GM18519 (cell line): ENCODE results near the gene C16orf86.

Experiments used
- ATAC-seq: cut with Tn5 transposase; IDR thresholded peaks from one replicate; pipeline ENCODE4 v1.9.1; 2021; ENCODE audit warnings: mild to moderate bottlenecking, moderate library complexity; ENCODE audit not compliant: unreplicated experiment, low FRiP score

C16orf86 gene

DNA sequence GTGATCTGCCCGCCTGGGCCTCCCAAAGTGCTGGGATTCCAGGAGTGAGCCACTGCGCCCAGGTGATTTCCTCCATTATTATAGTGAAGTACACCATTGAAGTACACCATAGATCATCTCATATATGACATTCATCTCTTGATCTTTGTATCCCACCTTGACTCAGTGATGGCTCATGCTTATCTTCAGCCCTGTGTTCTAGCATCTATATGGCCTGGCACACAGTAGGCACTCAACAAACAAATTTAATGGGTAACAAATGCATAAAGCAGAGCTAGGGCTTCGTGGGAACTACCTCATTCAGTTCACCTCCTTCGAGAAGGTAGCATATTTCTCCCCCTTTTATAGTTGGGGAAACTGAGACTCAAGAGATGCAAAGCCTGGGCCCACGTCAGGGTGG lies 1.0 kb upstream of the C16orf86 start:
- ATAC-seq = no peak

GRCh38 chr16:67666032-67666551 lies 522 bp upstream of the C16orf86 start:
- no peak for ATAC-seq

DNA sequence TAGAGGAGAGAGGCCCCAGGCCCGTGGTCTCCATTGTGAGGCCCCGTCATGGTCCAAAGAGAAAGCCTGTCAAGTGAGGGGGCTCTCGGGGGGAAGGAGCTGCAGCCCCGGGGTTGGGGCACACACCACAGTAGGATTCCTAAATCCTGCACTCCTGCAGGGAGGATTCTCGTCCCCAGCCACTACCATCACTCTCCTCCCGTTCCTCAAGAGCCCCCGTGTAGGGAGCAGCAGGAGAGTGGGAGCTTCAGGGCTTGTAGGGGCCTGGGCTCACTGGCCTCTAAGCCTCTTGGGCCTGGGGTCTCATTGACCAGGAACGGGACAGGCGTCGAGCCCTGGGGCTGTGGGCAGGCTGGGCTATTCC lies 821 bp downstream of the C16orf86 start:
- ATAC-seq = no peak

- ATAC-seq = peak; percentile 56
These were observed 1.3 kb downstream of the C16orf86 start for GRCh38 chr16:67667817-67668494.

- ATAC-seq = no peak
These were observed 2.0 kb downstream of the C16orf86 start for GRCh38 chr16:67668495-67669157.

DNA sequence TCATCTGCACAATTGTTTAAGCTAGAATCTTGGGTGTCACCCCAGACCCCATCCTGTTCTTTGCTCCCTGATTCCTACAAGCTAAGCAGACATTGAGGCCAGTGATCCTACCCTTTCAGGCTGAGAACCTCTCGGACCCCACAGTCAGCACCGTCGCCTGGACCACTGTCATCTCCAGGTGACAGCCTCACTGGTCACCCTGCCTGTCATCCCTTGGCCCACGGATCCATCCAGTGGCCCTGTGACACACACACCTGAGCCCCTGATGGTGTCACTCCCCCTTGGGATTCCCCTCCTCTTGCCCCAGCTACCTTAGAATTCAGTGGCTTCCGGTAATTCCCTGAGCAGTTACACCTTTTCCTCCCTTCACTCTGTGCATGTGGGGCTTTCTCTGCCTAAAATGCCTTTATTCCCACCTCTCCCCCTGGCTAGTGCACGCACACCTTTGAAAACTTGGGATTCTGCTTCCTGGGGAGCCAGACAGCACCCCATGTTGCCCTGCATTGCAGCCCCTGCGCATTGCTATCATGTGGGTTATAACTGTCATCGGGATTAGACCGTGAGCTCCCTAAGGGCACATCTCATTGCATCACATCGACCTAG lies 3.0 kb downstream of the C16orf86 start:
- ATAC-seq = no peak

DNA sequence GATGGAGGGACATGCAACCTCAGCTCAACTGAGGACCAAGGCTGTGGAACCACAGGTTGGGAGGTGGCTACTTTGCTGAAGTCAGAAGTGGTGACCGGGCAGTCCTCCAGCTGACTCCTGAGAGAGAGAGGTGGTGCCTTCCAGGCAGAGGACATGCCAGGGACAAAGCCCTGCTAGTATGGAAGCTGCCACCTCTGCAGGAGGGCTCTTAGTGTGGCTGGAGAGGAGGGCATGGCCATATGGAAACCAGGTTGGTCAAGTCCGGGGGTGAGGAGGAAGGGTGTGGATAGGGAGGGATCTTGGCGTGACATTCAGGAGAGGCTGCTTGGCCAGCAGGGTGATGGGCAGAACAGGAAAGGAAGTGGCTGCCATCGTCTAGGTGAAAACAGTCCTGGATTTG lies 5.7 kb downstream of the C16orf86 start:
- ATAC-seq = no peak

GRCh38 chr16:67672739-67673662 lies 6.4 kb downstream of the C16orf86 start:
- ATAC-seq = no peak

DNA sequence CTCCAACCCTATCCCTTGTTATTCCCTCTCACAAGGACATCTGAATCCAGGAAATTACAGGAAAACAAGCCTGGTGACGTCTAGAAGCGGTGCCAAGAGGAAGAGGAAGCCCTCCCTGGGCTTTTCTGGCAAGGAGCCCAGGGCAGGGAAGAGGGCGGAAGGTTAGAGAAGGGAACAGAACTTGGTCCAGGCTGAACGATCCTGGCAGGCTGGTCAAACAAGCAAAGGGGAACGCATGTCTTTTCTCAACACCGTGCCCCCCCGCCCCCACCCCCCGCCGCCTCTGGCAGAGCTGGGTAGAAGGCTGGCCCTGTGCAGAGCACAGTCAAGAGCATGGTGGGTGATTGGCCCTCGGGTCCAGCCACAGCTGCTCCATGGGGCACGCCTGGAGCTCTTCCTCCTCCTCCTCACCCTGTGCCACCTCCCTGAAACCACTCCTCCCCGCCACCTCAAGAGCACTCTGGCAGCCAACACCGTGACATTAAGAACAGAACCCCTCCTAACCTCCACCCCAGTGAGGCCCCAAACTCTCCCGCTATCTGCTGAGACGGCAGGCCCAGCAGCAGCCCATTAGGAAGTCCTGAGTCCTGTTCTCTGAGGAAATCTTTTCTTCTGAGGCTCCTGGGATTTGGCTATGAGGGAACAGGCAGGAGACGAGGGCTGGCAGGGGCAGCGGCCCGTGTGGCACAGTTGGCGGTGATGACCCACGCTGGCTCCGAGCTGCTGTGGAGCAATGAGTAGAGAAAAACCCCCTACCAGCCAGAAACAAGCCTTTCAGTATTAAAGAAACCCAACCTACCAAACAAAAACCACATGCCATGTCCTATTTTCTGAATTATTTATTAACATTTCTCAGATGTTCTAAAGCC lies 7.3 kb downstream of the C16orf86 start:
- ATAC-seq = no peak

DNA sequence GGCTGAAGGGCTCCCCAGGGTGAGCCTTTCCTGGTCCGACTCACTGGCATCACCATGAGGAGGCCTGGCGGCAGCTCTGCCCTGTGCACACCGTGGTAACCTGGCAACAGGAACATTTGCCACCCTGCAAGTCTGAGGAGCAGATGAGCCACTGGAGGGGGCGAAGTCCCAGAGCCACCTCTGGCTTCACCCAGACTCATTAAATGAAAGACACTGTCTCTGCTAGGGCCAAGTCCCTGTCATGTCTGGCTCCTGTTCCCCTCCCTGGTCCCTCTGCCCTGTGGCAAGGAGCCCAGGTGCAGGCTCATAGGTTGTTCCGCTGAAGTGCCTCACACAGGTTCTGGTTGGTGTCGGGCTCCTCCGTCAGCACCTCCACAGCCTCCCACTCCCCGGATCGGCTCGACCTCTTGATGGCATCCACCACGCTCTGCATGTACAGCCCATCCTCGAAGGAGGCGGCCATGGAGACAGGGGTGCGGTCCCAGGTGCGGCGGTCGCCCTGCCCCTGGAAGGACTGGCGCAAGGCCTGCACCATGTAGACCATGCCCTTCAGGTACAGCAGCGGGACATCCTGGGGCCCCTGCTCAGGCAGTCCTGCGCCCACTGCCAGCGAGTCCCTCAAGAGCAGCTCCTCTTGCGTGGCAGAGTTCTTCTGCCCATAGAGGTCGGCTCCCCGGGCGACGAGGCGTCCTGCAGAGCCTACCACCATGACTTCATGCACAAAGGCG lies 8.4 kb downstream of the C16orf86 start:
- no peak for ATAC-seq

DNA sequence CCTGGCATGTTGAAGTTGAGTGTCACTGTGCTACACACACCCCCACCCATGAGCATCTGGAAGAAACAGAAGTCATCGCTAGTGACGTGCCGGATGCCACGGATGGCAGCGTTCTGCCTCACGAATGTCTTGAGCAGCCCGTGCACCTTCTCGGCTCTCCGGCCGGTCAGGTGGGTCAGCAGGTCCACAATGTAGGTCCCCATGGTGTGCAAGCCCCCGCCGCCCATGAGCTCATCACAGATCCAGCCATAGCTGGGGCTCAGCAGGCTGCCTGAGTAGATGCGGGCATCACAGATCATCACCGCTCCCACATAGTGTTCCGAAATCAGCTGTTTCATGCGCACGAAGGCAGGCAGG lies 8.9 kb downstream of the C16orf86 start:
- ATAC-seq = no peak

GRCh38 chr16:67675999-67676398 lies 9.4 kb downstream of the C16orf86 start:
- no peak for ATAC-seq

- no peak for ATAC-seq
These were observed 9.9 kb downstream of the C16orf86 start for GRCh38 chr16:67676516-67676915.

GRCh38 chr16:67676939-67677338 lies 10.3 kb downstream of the C16orf86 start:
- no peak for ATAC-seq

GRCh38 chr16:67677712-67678111 lies 11.1 kb downstream of the C16orf86 start:
- ATAC-seq = no peak

DNA sequence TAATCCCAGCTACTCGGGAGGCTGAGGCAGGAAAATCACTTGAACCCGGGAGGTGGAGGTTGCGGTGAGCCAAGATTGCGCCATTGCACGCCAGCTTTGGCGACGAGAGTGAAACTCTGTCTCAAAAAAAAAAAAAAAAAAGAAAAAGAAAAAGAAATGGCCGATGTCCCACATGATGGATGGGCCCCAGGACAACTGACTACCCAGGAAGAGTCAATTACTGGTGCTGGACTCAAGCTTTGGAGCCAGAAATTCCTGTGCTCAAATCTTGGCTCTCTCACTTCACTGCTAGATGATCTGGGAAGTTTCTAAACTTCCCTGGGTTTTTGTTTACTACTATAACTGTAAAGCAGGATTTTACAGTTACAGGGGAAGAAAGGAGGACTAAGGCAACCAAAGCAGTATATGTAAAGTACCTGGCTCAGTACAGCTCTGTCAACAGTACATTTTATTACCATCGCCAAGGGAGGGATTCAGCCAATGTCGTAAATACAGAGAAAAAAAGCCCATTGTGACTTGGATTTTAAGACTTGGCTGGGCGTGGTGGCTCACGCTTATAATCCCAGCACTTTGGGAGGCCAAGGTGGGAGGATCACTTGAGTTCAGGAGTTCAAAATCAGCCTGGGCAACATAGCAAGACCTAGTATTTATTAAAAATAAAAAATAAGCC lies 11.9 kb downstream of the C16orf86 start:
- ATAC-seq = no peak

- ATAC-seq = no peak
These were observed 13.6 kb downstream of the C16orf86 start for GRCh38 chr16:67679935-67680897.

DNA sequence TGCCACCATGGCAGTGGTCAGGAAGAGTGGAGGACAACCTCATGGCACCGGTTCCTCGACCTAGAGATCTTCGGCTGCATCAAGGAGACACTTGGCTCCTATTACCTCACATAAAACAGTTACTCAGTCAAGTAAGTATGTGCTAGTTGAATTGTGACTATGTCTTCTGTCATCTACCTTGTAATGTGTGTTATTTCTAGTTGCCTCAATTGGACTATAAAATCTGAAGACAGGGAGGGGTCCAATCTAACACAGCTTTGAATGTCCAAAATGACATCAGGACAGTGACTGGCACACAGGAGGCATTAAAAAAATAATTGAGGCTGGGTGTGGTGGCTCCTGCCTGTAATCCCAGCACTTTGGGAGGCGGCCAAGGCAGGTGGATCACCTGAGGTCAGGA lies 17.2 kb downstream of the C16orf86 start:
- no peak for ATAC-seq
